DMS53 (cell line): ENCODE data around the gene FHL2.
A peak's percentile ranks its signal among the peaks of the same experiment; 100 is the strongest.

Experiments
- DNase-seq: peaks from one replicate; lab custom pipeline; 2025; lab: John Stamatoyannopoulos, UW

FHL2 gene

DNA sequence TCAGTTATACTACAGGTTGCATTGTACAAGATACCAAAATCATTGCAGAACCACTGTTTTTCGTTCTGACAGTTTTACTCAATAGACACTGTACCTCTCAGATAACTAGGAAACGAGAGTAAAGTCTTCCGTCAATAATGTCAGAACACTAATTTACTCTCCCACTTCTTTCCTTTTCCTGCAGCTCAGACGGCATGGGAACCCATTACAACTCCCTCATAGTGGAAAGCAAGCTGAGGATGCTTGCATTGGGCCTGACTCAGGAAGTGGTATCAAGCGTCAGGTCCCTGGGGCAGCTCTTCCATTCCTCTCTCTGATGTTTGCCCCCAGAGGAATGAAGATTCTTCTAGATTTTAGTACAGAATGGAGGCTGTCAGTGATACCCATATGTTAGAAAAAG is 23.9 kb upstream of the FHL2 start:
- no peak for DNase-seq

DNA sequence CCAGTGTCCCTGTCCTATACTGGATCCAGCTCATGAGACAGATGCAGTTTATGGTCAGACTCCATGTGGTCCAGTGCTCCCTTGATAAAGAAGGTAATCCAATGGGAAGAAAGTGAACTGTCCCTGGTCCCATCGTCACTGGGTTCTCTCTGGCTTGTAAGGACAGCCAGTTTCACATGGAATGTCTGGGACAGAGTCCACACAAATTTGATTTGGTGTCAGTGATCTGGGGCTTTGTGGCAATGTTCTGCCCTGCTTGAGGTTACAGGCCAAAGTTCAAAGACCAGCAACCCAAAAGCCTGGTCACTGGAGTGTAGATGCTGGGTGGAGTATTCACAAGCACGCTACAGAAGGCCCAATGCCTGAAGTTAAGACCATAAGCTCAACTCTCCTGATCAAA is 22.2 kb upstream of the FHL2 start:
- no peak for DNase-seq

DNA sequence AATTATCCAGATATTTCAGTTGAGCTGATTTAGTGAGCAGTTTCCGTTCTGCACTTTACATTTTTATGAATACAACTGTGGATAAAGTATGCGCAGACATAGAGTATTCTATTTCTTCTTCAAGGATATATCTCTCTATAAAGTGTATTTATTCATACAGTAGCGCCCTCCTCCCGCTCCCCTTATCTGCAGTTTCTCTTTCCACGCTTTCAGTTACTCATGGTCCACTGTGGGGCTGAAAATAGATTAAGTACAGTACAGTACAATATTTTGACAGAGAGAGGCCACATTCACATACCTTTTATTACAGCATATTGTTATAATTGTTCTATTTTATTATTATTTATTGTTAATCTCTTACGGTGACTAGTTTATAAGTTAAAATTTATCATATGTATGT is 19.7 kb upstream of the FHL2 start:
- no peak for DNase-seq

DNA sequence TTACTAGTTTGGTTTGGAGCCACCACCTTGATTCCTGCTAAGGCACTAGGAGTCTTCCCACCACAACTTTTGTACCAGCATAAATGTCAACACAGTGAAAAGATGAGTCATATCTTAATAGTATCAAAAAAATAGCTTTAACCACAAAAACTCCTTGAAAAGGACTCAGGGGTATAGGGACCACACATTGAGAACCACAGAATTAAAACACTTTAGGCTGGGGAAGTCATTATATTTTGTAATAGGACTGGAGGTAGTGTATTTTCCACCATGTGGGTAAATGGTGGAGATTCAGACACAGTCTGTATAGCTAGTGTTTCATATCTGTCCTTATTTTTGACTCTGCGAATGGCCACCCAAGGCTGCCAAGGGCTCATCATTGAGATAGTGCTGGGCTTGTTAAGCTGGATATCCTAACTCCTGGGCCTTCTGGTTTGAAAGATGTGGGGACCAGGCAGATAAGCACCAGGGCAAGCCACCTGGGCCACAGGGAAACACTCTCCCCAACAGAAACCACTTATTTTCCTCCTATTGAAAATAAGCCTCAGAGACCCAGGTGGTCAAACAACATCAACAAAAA is 19.1 kb upstream of the FHL2 start:
- DNase-seq = peak; percentile 31

DNA sequence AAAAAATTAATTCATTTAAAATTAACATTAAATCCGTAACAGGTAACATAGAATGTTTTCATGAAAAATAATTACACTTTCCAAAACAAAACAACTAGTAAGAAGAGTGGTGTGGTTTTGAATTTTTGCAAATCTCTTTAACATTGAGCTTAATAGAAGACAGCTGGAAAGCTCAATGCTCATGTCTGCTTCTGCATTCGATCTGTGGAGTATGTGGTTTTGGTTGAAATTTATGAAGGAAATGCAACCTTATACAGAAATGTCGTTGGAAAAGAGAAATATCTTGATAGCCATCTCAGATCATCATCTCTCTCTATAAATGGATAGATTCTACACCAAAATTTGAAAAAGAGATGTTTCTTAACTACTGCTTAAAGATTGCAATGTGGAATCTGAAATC is 17.3 kb upstream of the FHL2 start:
- DNase-seq = no peak

DNA sequence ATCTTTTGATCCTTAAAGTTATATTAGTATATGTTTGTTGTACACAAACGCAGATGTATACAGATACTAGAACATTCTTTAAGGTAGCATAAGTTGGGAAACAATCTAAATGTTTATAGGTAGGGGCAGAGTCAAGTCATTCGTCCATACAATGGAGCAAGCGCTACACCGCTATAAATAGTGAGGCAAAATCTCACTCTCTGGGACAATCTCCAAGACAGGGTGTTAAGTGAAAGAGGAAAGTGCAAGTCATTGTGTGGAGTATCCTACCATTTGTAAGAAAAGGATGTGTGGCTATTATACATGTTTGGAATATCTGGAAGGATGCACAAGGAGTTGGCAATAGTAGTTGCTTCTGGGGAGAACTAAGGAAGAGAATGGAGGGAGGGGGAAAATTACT is 16.2 kb upstream of the FHL2 start:
- no peak for DNase-seq

DNA sequence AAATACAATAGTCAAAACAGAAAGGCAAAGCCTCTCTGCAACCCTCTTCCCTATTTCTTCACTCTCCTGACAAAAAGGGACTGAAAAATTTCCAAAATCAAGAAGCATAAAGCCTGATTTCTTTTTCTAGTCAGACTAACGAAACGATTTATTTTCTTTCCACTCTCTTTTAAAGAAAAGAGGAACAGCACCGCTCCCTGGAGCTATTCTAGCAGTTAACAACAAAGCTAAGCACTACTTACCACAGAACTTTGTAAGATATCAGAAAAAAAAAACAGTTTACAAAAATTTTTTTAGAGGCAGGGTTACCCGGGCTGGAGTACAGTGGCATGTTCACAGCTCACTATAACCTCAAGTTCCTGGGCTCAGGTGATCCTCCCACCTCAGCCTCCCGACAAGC is 14.4 kb upstream of the FHL2 start:
- no peak for DNase-seq

DNA sequence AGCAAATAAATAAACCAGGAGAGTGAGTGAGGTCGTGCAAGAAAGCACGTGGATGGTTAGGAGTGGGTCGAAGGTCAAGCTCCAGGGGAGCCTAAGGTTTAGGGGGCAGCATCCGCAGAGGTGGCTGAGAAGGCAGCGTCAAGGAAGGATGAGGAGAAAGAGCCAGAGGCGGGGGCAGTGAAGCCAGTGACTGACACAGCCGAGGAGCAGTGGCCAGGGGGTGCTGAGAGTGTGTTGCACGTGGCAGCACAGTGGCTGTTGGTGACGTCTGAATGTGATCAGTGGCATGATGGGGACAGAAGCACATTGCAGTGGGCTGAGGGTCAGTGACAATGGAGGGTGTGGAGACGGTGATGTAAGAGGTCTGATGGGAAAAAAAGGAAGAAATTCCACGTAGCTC is 13.7 kb upstream of the FHL2 start:
- DNase-seq = no peak

DNA sequence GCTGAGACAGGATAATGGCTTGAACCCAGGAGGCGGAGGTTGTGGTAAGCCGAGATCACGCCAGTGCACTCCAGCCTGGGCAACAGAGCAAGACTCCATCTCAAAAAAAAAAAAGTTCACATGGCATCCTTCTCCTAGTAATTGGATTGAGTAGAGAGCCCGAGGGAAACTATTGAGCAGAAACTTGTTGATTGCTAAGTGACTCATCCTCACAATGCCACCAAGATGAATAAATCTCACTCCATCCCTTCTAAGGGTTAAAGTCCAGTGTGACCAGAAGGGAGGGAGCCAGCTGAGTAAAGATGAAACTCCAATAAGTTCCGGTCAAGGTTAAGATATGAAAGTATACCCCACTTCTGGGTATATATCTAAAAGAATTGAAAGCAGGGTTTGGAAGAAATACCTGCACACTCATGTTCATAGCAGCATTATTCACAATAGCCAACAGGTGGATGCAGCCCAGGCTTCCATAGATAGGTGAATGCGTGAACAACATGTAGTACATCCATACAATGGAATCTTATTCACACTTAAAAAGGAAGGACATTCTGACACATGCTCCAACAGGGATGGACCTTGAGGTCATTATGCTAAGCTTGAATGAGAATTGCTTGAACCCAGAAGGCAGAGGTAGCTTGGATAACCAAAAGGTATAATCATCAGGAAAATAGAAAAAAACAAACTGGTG is 13.0 kb upstream of the FHL2 start:
- DNase-seq = peak; percentile 49

DNA sequence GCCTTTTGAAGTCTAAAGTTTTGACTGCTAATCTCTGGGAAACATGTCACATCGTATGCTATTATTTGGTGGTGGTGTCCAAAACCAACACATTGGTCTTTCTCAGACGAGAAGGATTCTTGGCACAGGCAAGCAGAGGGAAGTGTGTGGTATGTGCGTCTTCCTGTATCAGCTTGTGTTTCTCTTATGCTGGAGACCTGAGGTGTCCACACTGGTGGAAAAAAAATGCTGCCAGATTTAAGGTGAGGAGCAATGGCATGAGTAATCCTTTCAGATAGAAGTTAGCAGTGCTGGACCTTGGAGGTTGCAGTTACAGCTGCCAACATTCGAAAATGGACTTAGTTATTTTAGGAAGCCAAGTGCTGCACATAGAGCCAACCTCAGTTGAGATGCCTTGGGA is 11.7 kb upstream of the FHL2 start:
- no peak for DNase-seq

DNA sequence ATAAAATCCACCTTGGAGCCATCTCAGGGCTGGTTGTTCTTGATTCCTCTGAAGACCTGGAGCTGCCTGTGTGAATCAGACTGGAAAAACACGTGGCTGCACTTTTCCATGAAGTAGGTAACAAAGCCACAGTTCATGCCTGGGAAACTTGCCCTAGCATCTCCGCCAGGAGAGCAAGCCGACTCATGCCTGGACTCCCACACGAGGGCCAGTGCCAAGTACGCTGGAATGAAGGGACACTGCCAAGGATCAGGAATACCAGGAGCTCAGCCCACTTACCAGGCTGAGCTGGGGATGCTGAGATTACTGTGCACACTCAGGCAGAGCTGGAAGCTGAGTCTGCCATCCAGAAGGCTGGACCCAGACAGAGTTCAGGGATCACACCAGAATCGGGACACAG is 10.9 kb upstream of the FHL2 start:
- no peak for DNase-seq

DNA sequence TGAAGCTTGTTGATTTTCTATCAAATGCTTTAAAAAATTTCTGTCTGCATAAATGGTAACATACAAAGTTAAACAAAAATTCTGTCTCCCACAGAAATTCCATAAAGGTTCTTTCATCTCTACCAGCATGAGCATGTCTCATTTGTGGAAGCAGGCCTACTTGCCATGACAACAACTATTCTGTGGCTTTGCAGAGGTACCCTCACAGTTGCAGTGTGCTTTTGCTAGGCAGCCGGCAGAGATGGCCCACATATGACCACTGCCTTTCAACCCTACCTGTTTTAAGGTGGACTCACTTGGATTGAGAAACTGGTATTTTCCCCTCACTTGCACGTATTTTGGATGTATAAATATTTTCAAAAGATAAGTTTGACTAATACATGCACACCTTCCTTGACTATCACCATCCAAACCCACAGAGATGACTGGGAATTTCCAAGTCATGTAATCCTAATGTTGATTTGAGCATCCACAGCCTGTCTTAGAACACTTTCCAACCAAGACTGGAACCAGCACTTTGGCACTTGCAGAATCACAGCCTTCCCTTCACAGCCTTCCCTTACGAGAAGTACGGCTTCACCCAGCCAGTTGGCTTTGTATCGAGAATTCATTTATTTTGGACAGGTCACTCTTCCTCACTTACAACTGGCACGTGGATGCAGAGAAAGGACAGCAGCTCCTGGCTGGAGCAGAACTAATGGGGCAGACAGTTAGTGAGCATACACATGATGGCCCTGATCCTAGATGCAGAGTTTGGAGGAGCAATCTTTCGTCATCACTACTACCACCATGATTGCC is 9.3 kb upstream of the FHL2 start:
- no peak for DNase-seq

DNA sequence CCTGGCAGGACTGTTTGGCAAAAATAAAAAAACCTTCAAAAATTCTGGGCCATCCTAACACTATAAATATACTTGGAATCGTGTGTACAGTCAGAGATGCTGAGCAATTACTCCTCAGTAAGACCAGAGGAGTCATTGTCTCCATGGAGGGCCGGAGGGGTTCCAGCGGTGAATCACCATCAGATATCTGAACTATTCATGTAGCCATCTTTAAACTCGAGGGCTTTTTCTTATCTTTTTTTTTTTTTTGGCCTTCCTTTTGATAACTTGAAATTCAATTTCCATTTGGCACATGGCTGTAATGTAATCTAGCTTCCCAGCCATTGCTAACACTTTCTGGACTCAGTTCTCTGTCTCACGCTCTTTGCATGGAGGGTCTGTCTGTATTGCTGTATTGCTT is 7.4 kb upstream of the FHL2 start:
- no peak for DNase-seq

DNA sequence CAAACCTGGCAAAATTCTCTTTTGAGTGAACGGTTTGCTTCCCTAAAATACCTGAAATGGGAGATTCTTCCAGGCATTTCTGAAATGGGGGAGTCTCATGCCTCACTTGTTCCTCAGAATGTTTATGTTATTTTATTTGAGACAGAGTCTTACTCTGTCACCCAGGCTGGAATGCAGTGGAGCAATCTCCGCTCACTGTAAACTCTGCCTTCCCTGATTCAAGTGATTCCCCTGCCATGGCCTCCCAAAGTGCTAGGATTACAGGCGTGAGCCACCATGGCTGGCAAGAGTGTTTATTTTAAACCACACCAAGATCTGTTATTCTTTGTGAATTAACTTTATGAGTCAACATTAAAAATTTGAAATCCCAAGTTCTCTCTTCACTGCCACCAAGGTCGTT is 6.4 kb upstream of the FHL2 start:
- no peak for DNase-seq

DNA sequence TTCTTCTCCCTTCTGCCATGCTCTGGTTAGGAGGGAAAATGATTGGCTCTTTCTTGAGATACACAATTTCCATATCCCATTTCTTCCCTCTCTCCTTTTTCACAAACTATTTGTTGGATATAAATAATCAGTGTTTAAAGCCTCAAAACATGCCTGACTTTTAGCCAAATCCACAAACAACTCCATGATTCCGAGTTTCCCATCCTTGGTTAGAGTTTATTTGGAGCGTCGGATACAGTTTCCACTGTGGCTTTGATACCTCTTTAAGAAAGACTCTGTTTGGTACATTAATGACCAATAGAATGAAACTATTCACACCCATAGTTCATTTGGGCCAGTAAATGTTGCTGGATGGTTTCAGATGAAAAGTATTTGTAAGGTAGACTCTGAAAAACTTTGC is 5.9 kb upstream of the FHL2 start:
- DNase-seq = no peak

DNA sequence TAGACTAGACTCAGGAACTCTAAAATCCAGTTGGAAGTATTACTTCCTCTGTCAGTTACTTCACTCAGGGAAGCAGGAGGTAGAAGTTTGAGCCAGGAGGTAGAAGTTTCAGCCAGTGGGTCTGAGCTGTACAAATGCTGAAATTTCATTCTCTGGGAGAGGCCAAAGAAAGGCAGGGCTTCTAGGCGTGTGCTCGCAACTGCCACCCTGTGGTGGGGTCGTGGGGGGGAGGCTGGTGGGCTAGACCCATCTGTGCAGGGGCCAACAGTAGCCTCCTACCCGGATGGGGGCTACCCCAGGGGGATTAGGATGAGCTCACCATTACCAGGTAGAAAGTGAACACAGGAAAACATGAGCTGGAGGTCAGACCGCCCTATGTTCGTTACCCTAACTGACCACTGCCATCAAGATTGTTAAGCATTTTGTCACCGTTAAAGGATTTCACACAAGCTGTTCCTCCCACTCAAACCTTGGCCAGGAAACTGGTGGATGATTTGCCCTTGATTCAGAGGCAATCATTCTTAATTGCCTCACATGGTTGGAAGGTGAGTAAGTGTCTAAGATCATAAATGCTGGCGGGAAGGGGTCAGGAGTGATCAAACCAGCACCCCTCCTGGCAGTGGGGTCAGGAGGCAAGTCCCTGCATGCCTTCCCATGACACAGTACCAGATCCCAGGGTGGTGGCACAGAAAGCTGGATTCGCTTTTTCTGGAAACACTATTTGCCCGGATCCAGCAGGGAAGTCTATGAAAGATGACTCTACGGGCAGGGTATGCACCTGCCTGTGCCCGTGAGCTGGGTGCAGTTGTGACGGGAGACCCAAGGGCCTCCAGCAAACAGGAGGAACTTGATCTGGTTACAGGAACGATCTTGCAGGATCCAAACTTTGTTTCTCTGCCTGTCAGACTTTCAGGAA is 5.2 kb upstream of the FHL2 start:
- DNase-seq = no peak

DNA sequence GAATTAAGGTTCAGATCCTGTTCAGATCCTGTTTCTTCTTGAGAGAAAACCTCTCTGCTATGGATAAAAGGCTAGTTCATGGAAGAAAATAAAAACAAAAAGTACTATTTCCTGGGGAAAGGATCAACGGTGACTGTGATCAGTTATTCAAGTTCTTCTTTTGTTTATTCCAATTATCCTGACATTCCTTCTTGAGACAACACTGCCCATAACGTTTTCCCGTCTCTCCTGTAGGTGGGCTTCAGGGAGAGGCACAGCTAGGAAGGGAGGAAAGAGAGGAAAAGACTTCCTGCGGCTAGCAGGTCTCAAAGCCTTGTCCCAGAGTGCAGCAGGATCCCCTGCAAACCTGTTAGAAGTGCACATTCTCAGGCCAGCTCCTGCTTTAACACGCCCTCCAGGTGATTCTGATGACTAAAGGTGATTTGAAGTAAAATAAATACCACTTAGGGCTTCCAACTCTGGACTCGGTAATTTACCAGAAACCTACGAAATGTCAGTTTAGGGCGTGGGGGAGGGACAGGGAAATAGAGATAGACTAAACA is 4.5 kb upstream of the FHL2 start:
- DNase-seq = no peak

DNA sequence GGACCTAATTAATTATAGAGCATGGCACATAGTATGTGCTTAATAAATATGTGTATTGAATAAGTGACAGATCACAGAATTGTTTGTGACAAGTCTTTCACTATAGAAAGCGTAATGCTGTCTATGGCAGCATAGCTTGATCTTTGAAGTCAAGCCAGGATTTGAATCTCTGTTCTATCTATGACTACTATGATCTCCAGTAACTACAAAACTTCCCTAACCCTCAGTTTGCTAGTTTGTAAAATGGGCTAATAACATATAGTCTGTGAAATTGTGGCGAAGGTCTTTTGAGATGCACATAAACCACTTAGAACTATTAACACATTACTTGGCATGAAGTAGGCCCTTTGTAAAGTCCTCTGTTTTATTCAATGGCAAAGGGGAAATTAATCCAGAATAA is 4.0 kb upstream of the FHL2 start:
- no peak for DNase-seq

DNA sequence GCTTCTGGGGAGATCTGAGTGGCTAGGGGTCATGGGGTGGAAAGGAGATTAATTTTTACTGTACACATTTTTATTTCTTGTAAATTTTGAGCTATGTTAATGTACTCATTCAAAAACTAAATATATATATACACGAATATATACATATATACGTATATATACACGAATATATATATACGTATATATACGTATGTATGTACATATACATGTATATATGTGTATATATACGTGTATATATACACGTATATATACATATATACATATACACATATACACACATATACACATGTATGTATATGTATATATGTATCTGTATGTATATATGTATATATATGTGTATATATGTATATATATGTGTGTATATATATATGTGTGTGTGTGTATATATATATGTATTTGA is 3.0 kb upstream of the FHL2 start:
- no peak for DNase-seq

DNA sequence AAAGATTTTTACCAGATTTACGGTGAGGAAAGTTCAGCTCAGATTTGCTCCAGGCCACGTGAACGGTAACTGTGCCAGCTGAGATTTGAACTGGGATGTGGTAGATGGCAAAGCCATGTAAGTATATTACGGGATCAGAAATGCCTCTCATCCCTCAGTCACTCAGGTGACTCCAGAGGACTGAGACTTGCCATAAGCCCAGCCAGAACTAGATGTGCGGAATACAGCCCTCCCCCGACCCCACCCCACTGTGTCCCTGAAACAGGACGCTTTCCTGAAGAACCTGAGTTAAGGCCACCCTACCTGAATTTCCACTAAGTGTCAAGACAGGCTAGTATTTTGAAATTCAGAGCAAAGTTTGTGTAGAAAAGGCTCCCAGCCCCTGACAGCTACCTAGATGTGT is 1.3 kb upstream of the FHL2 start:
- DNase-seq = no peak

DNA sequence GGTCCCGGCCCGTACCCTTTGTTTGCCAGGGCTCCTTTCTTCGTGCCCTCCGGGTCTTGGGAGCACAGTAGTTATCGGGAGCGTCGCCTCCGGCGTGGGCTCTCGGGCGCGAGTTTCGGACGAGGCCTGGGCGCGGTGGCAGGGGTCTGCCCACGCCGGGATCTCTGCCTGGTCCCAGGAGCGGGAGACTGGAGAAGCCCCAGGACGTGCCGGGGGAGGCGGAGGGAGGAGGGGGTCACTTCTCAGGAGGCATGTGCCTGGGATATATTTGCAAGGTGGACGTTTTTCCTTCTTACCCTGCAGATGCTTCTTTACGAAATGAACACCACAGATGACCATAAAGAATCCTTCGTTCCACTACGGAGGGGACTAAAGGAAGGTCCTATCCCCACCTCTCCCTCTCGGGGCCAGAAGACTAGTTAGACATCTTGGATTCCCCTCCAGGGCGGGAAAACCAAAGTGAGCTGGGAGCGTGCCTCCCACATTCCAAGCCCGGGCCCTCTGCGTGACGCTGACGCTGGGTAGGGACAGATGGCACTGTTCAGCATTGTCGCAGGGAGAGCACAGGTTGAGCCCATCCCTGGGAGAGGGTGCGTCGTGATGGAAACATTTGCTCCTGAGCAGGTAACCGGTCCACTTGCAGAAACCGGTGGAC is 483 bp upstream of the FHL2 start:
- DNase-seq = no peak

DNA sequence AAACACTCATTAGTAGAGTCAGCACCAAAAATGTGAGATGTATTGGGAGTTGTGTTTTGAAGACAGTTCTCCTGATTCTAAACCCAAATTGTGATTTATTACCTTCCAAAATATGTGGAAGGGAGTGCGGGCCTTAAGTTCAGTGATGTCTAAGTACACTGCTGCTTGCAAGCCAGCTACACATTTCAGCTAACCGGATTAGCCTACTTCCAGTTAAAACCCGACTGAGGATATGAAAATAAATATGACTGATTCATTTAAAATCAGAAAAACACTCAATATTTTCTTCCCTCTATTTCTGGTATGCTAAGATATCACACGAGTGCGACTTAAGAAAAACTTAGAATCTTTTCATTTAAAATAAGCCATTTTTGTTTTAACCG is 907 bp downstream of the FHL2 start:
- peak; percentile 52 for DNase-seq
